ENCODE measurements around the gene INPP5F.

GRCh38 chr10:119849944-119850343 is 124.1 kb downstream of the INPP5F start:
- TF ChIP-seq CTCF (IDR thresholded peaks at IDR 0.05) (no peak), ZFX (IDR thresholded peaks at IDR 0.05; ENCODE audit: borderline replicate concordance) (no peak)
